Keratinocyte (primary cell): ENCODE measurements around the gene INTS3. TPM values are rescaled to one million over a fixed set of nuclear protein-coding genes. Genes with fewer than 3 reads are reported as not detected.

Experiments
- DNase-seq: peaks from one replicate; pipeline ENCODE4 v3.0.0-alpha.2; 2011; ENCODE audit warnings: low read depth, missing footprints, low spot score
- FAIRE-seq: peaks from 2 replicates; lab custom pipeline; 2011; peaks lifted over from hg19 to GRCh38; lab: Jason Lieb, UNC
- H2AFZ ChIP-seq: 2 replicates; pipeline ENCODE4 v1.6.0; 2012; ENCODE audit warnings: low read length, control low read depth, inconsistent platforms; ENCODE audit not compliant: control insufficient read depth
- H3K27ac ChIP-seq: 2 replicates; pipeline ENCODE4 v1.5.1; 2011; ENCODE audit warnings: low read length; ENCODE audit not compliant: control insufficient read depth, insufficient read depth
- H3K27me3 ChIP-seq: 3 replicates; pipeline ENCODE4 v1.6.0; 2011; ENCODE audit warnings: low read length; ENCODE audit not compliant: control insufficient read depth, insufficient read depth; ENCODE audit errors: extremely low read depth
- H3K36me3 ChIP-seq, 2 experiments: 2 replicates in 1 of 2; 3 replicates in 1 of 2; pipeline ENCODE4 v1.5.1; 2011; ENCODE audit warnings: low read length in 2 of 2, mild to moderate bottlenecking in 1 of 2; ENCODE audit not compliant: control insufficient read depth in 2 of 2, insufficient read depth in 2 of 2; ENCODE audit errors: extremely low read depth in 1 of 2
- H3K4me1 ChIP-seq: 3 replicates; pipeline ENCODE4 v1.5.1; 2011; ENCODE audit warnings: low read length; ENCODE audit not compliant: control insufficient read depth, insufficient read depth; ENCODE audit errors: extremely low read depth
- H3K4me2 ChIP-seq: 3 replicates; pipeline ENCODE4 v1.6.0; 2011; ENCODE audit warnings: low read depth, low read length; ENCODE audit not compliant: control insufficient read depth, insufficient read depth; ENCODE audit errors: extremely low read depth
- H3K4me3 ChIP-seq, 3 experiments: fragments of 200-600 bp in 1 of 3; sonication (generic) in 1 of 3; 2 replicates in 2 of 3; 3 replicates in 1 of 3; pipeline ENCODE4 v1.5.1; 2011 to 2016; ENCODE audit warnings: low read length in 3 of 3, mild to moderate bottlenecking in 3 of 3, control low read depth in 2 of 3, inconsistent platforms in 1 of 3, low read depth in 1 of 3, mixed read lengths in 1 of 3, mixed run types in 1 of 3, moderate library complexity in 1 of 3; ENCODE audit not compliant: control insufficient read depth in 2 of 3, insufficient read depth in 2 of 3; ENCODE audit errors: extremely low read depth in 1 of 3
- H3K79me2 ChIP-seq: 2 replicates; pipeline ENCODE4 v1.6.0; 2012; ENCODE audit warnings: low read length; ENCODE audit not compliant: control insufficient read depth, insufficient read depth
- H3K9ac ChIP-seq: 3 replicates; pipeline ENCODE4 v1.6.0; 2011; ENCODE audit warnings: low read length; ENCODE audit not compliant: control insufficient read depth, insufficient read depth; ENCODE audit errors: extremely low read depth
- H3K9me1 ChIP-seq: 3 replicates; pipeline ENCODE4 v1.6.0; 2011; ENCODE audit warnings: low read length; ENCODE audit not compliant: control insufficient read depth, insufficient read depth; ENCODE audit errors: extremely low read depth
- H3K9me3 ChIP-seq: 2 replicates; pipeline ENCODE4 v1.5.1; 2012; ENCODE audit warnings: low read depth, low read length; ENCODE audit not compliant: control insufficient read depth
- H4K20me1 ChIP-seq: 3 replicates; pipeline ENCODE4 v1.6.0; 2011; ENCODE audit warnings: low read length; ENCODE audit not compliant: control insufficient read depth, insufficient read depth; ENCODE audit errors: extremely low read depth
- EZH2 ChIP-seq: IDR thresholded peaks from one replicate; pipeline ENCODE4 v1.6.1; 2012; ENCODE audit warnings: inconsistent platforms, mild to moderate bottlenecking, low read length, moderate library complexity
- dilution Hi-C: fragments of 300-500 bp; cut with MboI; formaldehyde crosslinking; loops from one replicate; pipeline ENCODE4 v1.7.0; 2020; ENCODE audit warnings: low sequenced_read_pairs; ENCODE audit not compliant: extremely low pct_ligation_motif_present
- polyA plus RNA-seq, 5 experiments: library from polyadenylated mRNA; depleted of rRNA in 3 of 5; stranded (reverse) in 3 of 5; stranded (forward) in 1 of 5; unstranded in 1 of 5; fragments of >200 nt; gene quantifications; 1 replicate in 1 of 5; 2 replicates in 3 of 5; 3 replicates in 1 of 5; pipeline versions ENCODE4 v1.2.1 to v1.2.3, GENCODE V29; 2011 to 2012; ENCODE audit warnings: missing spikeins in 2 of 5, low read depth in 1 of 5, low replicate concordance in 1 of 5
- TF ChIP-seq, protein P1 (sequence below), 3 experiments: IDR thresholded peaks in 1 of 3; conservative IDR thresholded peaks in 1 of 3; optimal IDR thresholded peaks in 1 of 3; 2 replicates in 2 of 3; 3 replicates in 1 of 3; pipeline versions ENCODE3 to v1.5.1; 2011; ENCODE audit warnings: low read length in 3 of 3, mild to moderate bottlenecking in 3 of 3, moderate library complexity in 2 of 3, control low read depth in 1 of 3, inconsistent platforms in 1 of 3; ENCODE audit not compliant: insufficient read depth in 2 of 3; ENCODE audit errors: extremely low read depth in 1 of 3

INTS3 gene
- polyA plus RNA-seq, 1 donor (not counting 4 experiments of a cell fraction or from before 2014, with no cell fraction given), result 24.6 TPM

DNA sequence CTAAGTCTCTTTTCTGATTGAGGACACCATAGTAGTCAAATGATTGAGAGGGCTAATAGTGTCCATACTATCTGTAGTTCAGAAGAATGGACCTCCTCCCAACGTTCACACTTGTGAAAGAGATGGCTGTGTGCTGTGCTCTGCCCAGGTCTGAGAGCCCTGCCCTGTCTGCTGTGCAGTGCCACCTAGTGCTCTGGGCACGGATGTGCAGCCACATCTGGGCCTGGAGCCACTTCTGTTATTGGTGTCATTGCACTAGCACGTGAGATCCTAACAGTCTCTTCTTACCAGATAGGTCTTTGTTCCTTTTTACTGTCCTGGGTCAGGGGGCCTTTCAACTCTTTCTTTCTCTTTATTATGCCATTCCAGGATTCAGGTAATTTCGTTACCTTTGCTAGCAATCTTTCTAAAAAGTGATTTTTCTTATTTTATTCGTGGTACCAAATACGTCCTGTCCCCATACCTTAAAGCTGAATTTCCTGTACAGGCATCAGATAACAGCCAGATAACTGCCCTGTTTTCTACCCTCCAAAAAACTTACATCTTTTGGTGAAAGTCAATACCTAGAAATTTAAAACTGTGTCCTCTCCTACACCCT, 21.7 kb downstream of the INTS3 start:
- no peaks in the 10 kb centered on the region for H3K9me1 ChIP-seq
- H3K4me1 ChIP-seq, result no peaks in the 10 kb centered on the region
- H3K27ac ChIP-seq, result no peak overlapping the region
- TF ChIP-seq EZH2, result no peak
- TF ChIP-seq, protein P1, sequence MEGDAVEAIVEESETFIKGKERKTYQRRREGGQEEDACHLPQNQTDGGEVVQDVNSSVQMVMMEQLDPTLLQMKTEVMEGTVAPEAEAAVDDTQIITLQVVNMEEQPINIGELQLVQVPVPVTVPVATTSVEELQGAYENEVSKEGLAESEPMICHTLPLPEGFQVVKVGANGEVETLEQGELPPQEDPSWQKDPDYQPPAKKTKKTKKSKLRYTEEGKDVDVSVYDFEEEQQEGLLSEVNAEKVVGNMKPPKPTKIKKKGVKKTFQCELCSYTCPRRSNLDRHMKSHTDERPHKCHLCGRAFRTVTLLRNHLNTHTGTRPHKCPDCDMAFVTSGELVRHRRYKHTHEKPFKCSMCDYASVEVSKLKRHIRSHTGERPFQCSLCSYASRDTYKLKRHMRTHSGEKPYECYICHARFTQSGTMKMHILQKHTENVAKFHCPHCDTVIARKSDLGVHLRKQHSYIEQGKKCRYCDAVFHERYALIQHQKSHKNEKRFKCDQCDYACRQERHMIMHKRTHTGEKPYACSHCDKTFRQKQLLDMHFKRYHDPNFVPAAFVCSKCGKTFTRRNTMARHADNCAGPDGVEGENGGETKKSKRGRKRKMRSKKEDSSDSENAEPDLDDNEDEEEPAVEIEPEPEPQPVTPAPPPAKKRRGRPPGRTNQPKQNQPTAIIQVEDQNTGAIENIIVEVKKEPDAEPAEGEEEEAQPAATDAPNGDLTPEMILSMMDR (optimal IDR thresholded peaks at IDR 0.05 in 1 of 3, IDR thresholded peaks at IDR 0.05 in 1 of 3, conservative IDR thresholded peaks at IDR 0.05 in 1 of 3; ENCODE audit: extremely low read depth in 1 of 3, insufficient read depth in 2 of 3, low read length in 3 of 3), result peak; percentile 95 to 99 (median 97)
- no peak overlapping the region for H2AFZ ChIP-seq
- H4K20me1 ChIP-seq, result no peaks in the 10 kb centered on the region
- H3K9ac ChIP-seq, result no peak overlapping the region
- no peak overlapping the region for H3K4me2 ChIP-seq
- H3K9me3 ChIP-seq, result no peaks in the 10 kb centered on the region
- H3K79me2 ChIP-seq, result no peaks in the 10 kb centered on the region
- peak; percentile 64 for FAIRE-seq
- dilution Hi-C loops, result loop anchor here (10.0 kb wide), 1 partner anchor 65 kb away; no protein-coding TSS in a partner anchor
- H3K36me3 ChIP-seq, result peaks cover 40 to 48% of the 10 kb centered on the region in 2 experiments
- no peak overlapping the region for H3K4me3 ChIP-seq
- H3K27me3 ChIP-seq, result no peaks in the 10 kb centered on the region
- peak; percentile 32 for DNase-seq

DNA sequence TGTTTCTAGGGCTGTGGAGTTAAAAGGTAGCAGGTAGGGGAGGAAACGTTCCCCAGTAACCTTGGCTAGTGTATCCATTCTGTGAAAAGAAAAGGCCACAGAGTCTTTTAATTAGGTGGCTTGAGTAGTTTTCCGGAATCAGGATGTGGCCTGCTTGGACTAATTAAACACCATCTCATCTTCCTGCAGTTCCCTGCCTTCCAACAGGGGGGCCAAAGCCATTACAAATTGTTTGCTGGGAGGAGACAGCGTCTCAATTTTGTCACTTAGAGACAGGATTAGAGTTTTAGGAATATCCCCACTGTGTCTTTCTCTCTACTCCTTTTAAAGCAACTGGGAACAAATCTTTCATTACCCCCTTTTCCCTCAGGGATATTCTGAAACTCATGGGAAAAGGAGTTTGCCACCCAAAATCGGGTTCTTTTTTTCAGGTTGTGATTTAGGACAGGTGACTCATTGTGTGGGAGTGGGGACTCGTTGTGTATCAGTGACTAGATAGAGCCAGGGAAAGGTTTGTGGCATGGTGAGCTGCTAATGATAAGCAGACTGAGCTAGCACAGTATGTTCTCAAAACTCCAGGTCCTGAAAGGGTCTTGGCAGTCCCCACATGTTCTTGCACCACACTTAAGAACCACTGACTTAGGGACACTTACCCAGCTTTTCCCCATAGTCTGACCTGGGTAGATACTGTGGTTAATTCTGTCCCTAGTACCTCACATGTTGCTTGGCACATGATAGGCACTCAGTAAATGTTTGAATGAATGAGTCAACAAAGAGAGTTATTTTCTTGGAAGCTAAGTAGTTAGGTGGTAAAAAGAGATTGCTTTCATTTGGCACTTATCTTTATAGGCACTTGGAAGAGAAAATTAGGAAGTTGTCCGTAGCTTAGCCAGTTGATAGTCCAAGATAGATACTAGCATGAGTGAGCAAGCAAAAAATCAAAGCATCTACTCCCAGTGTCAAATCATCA, 22.5 kb downstream of the INTS3 start:
- H3K4me1 ChIP-seq, result no peaks in the 10 kb centered on the region
- H3K79me2 ChIP-seq, result no peaks in the 10 kb centered on the region
- no peaks in the 10 kb centered on the region for H3K9me1 ChIP-seq
- H2AFZ ChIP-seq, result no peak overlapping the region
- peaks cover 40 to 48% of the 10 kb centered on the region in 2 experiments for H3K36me3 ChIP-seq
- FAIRE-seq, result no peak
- H3K27ac ChIP-seq, result no peak overlapping the region
- TF ChIP-seq, protein P1 (optimal IDR thresholded peaks at IDR 0.05 in 1 of 3, IDR thresholded peaks at IDR 0.05 in 1 of 3, conservative IDR thresholded peaks at IDR 0.05 in 1 of 3; ENCODE audit: extremely low read depth in 1 of 3, insufficient read depth in 2 of 3, low read length in 3 of 3), result no peak
- TF ChIP-seq EZH2, result no peak
- H3K27me3 ChIP-seq, result no peaks in the 10 kb centered on the region
- H3K4me2 ChIP-seq, result no peak overlapping the region
- H3K9ac ChIP-seq, result no peak overlapping the region
- H4K20me1 ChIP-seq, result no peaks in the 10 kb centered on the region
- no peak for DNase-seq
- dilution Hi-C loops, result no loop called here
- no peak overlapping the region for H3K4me3 ChIP-seq
- no peaks in the 10 kb centered on the region for H3K9me3 ChIP-seq
